ENCODE results near the gene PCED1B.

- no peak for TF ChIP-seq CTCF (IDR thresholded peaks at IDR 0.05)
- no peak for TF ChIP-seq EZH2phosphoT487 (IDR thresholded peaks at IDR 0.05)
Observed at GRCh38 chr12:47039756-47040155, 39.7 kb upstream of the PCED1B start.

Measured in neural progenitor cell (in vitro differentiated cells).